ENCODE data around the gene PPP2R5E.

DNA sequence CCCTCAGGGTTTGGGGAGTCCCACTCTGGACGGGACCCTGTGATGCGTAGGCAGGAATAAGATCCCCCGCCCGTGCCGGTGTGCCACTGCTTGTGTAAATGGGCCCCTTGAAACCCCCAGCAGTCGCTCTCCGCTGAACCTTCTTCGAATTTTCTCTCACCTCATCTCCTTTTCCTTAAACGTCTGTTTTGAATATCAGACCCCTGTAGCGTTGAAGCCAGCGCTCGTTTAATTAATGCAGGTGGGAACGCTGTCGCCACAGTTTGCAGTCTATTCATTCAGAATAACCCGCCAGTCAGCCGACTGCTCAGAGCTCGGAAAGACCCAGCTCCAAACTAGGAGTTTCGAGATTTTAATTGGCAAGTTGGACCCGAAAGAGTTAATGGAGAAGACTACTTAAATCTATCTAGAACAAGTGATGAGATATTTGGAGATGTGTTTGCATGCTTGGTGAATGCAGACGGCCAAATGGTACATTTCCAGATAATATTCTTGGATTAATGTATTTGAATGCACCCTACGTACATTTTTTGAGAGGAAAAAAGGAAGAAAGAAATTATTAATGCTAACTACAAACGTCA is 739 bp upstream of the PPP2R5E start:
- no peak for TF ChIP-seq ZNF274 (IDR thresholded peaks at IDR 0.05; ENCODE audit: low read depth, low read length)
- no peak for TF ChIP-seq YY1 (IDR thresholded peaks at IDR 0.05; ENCODE audit: insufficient read depth, insufficient read length)
